Pancreas (tissue), 10 donors: ENCODE data around the gene ETHE1. TPM values are rescaled to one million over a fixed set of nuclear protein-coding genes. Genes with fewer than 3 reads are reported as not detected.
A peak's percentile ranks its signal among the peaks of the same experiment; 100 is the strongest.

Experiments used
- ATAC-seq, 4 donors: fragments of 200-7000 bp; cut with Tn5 transposase; one replicate each; pipeline versions ENCODE4 v1.8.0 to v1.9.1; 2020; ENCODE audit warnings: mild to moderate bottlenecking in 4 of 4, moderate library complexity in 4 of 4
- DNase-seq, 6 donors: peaks; one replicate each; pipeline ENCODE4 v3.0.0-alpha.2; 2020
- FAIRE-seq: peaks from 2 replicates; lab custom pipeline; 2012; peaks lifted over from hg19 to GRCh38; lab: Jason Lieb, UNC
- H3K27ac ChIP-seq, 4 donors: fragments of 200-600 bp; sonication (generic); 1 replicate in 3 of 4; 2 replicates in 1 of 4; pipeline versions ENCODE4 v1.5.0 to v1.8.0; 2020
- H3K27me3 ChIP-seq, 4 donors: fragments of 200-600 bp; one replicate each; pipeline ENCODE4 v1.8.0; 2021
- H3K36me3 ChIP-seq, 3 donors: fragments of 200-600 bp; sonication (generic) in 1 of 3; one replicate each; pipeline versions ENCODE4 v1.5.0 to v1.8.0; 2020 to 2021
- H3K4me1 ChIP-seq, 3 donors: fragments of 200-600 bp; one replicate each; pipeline ENCODE4 v1.8.0; 2021
- H3K4me3 ChIP-seq, 4 donors: fragments of 200-600 bp; sonication (generic) in 2 of 4; one replicate each; pipeline versions ENCODE4 v1.5.0 to v1.8.0; 2020 to 2021
- H3K9me3 ChIP-seq, 4 donors: fragments of 200-600 bp; one replicate each; pipeline ENCODE4 v1.8.0; 2021
- WGBS, 2 donors: extraction: QIAGEN DNeasy Blood & Tissue Kit; methylation state at CpG; one replicate each; pipeline ENCODE4 v1.1.7; 2013; 5-methylcytosine and 5-hydroxymethylcytosine counted together
- intact Hi-C, 3 donors: fragments of 100-400 bp; cut with DNase I; formaldehyde crosslinking; loops; one replicate each; pipeline versions ENCODE4 v1.11.1 to v1.14.2; 2022
- polyA plus RNA-seq, 2 donors: library from polyadenylated mRNA; stranded (reverse); fragments of 200-250 nt; gene quantifications; one replicate each; pipeline ENCODE4 v1.2.3, GENCODE V29; 2013
- total RNA-seq, 6 donors: library from RNA; stranded (reverse); fragmentation: NEBNext Ultra II Directional in 4 of 6; extraction: Animal tissue kit (Norgen Biotek cat#: 25700) in 4 of 6; gene quantifications; one replicate each; pipeline versions ENCODE4 v1.2.1 to v1.2.4, GENCODE V29; 2021 to 2023
- TF ChIP-seq, protein P1 (sequence below), 4 donors: fragments of 200-600 bp; sonication (generic) in 3 of 4; IDR thresholded peaks; one replicate each; pipeline versions ENCODE4 v1.5.0 to v1.8.0; 2021; ENCODE audit warnings: antibody characterized with exemption in 4 of 4
- donor health status: healthy with polysubstance abuse.
- donor health status: DM: no; HTN: no; CAD: no; lungs with moderate emphysema.
- donor health status: DM: no; HTN: no; CAD: no.
- donor health status: control.
- donor health status: control.
- donor health status: Bipolar disorder and iron deficiency.
- donor health status: DM: yes; HTN: yes; CAD: no.
- donor health status: DM: no; HTN: no; CAD: no.
- donor health status: DM: no; HTN: no; CAD: no.
- donor health status: DM: yes; HTN: yes; CAD: no.

ETHE1 gene
- total and polyA plus RNA-seq, 8 donors = 8.7 to 21.3 (median 15.9) TPM

DNA sequence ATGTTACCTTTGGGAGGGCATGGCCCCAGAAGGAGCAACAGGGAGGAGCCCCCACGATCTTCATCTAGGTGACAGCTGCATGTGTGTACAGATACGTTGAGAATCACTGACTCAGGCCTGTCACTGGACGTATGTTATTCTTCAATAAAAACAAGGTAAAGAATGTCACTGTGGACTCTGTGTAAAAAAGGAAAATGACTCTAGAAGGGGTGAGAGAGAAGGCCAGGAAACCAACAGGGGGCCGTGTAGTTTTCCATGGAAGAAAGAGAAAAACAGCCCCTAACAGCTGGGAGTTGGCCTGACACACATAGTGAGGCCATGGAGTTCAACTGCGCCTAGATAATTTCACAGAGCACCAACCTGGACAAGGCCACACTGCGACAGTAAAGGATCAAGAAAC lies 59.7 kb downstream of the ETHE1 start:
- TF ChIP-seq, protein P1, sequence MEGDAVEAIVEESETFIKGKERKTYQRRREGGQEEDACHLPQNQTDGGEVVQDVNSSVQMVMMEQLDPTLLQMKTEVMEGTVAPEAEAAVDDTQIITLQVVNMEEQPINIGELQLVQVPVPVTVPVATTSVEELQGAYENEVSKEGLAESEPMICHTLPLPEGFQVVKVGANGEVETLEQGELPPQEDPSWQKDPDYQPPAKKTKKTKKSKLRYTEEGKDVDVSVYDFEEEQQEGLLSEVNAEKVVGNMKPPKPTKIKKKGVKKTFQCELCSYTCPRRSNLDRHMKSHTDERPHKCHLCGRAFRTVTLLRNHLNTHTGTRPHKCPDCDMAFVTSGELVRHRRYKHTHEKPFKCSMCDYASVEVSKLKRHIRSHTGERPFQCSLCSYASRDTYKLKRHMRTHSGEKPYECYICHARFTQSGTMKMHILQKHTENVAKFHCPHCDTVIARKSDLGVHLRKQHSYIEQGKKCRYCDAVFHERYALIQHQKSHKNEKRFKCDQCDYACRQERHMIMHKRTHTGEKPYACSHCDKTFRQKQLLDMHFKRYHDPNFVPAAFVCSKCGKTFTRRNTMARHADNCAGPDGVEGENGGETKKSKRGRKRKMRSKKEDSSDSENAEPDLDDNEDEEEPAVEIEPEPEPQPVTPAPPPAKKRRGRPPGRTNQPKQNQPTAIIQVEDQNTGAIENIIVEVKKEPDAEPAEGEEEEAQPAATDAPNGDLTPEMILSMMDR (IDR thresholded peaks at IDR 0.05) = no peak
- H3K4me3 ChIP-seq = no peak overlapping the region
- no peak overlapping the region for H3K27ac ChIP-seq
- DNase-seq (no peak), FAIRE-seq (no peak), ATAC-seq (no peak)
- no peaks in the 10 kb centered on the region for H3K36me3 ChIP-seq
- H3K27me3 ChIP-seq = no peaks in the 10 kb centered on the region
- H3K4me1 ChIP-seq = peaks cover 0 to 3% (median 0%) of the 10 kb centered on the region in 3 donors
- no peaks in the 10 kb centered on the region for H3K9me3 ChIP-seq
- intact Hi-C loops = no loop called here
- WGBS, 2 donors = 75 to 88% methylated on average over 6 of the region's 6 CpGs

DNA sequence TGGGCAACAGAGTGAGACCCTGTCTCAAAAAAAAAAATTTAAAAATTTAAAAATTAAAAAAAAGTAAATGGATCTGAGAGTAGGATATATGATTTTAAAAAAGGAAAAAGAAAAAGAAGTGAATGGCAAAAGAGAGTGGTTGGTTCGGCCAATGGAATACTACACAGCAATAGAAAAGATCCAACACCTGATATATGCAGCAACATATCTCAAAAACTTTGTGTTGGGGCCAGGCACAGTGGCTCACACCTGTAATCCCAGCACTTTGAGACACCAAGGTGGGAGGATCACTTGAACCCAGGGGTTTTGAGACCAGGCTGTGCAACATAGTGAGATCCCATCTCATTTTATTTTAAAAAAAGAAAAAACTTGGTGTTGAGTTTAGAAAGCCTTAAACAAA lies 60.2 kb downstream of the ETHE1 start:
- intact Hi-C loops = no loop called here
- Histone ChIP-seq H3K9me3 (no peaks in the 10 kb centered on the region), H3K27ac (no peak overlapping the region), H3K27me3 (no peaks in the 10 kb centered on the region), H3K4me1 (peaks cover 0 to 3% (median 0%) of the 10 kb centered on the region in 3 donors), H3K36me3 (no peaks in the 10 kb centered on the region), H3K4me3 (no peak overlapping the region)
- FAIRE-seq (no peak), DNase-seq (no peak), ATAC-seq (no peak)
- TF ChIP-seq, protein P1 (IDR thresholded peaks at IDR 0.05) = no peak
- WGBS, 2 donors = 86 to 96% methylated on average over 1 of the region's 1 CpG

DNA sequence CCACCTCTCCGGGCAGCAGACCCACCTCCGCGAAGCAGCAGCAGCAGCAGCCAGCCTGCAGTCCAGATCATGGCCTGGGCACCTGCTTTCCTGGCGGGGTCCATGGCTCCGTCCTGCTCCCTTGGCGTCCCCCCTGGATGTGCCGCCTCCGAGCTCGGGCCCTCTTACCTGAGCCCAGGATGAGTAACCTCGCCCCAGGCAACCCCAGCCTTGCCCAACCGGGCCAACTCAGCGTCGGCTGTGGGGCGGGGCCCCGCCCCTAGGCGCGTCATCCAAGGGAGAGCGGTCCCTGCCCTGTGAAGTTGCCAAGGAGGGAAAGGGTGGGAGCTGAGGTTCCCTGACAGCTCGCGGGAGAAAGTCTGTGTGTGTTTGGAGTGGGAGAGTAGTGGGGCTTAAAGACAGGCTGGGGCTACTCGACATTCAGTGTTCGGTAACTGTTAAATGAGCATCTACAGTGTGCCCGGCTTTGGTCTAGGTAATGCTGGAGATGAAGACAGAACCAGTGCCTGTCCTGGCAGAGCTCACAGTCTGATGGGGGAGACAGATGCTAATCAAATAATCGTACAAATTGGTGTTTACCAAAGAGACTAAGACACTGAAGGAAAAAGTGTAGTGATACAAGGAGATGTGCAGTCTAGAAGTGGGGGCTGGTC lies 61.4 kb downstream of the ETHE1 start, which contains the start of gene LYPD3:
Gene LYPD3, minus strand, starts transcription at position 141 of the 653 bp plus-strand sequence. Its CDS starts 37 bp downstream, at position 104.
- DNase-seq (peak in 3 of 6 donors; percentile 22 to 72 (median 59)), FAIRE-seq (no peak), ATAC-seq (no peak)
- 24 to 32% methylated on average over 24 of the region's 24 CpGs for WGBS, 2 donors
- intact Hi-C loops = no loop called here
- Histone ChIP-seq H3K4me1 (peaks cover 0 to 3% (median 0%) of the 10 kb centered on the region in 3 donors), H3K4me3 (peak within 1 kb of the TSS in 1 of 4 donors; percentile 69), H3K36me3 (no peaks in the 10 kb centered on the region), H3K9me3 (no peaks in the 10 kb centered on the region), H3K27me3 (no peaks in the 10 kb centered on the region), H3K27ac (no peak within 1 kb of the TSS)
- TF ChIP-seq, protein P1 (IDR thresholded peaks at IDR 0.05) = no peak

DNA sequence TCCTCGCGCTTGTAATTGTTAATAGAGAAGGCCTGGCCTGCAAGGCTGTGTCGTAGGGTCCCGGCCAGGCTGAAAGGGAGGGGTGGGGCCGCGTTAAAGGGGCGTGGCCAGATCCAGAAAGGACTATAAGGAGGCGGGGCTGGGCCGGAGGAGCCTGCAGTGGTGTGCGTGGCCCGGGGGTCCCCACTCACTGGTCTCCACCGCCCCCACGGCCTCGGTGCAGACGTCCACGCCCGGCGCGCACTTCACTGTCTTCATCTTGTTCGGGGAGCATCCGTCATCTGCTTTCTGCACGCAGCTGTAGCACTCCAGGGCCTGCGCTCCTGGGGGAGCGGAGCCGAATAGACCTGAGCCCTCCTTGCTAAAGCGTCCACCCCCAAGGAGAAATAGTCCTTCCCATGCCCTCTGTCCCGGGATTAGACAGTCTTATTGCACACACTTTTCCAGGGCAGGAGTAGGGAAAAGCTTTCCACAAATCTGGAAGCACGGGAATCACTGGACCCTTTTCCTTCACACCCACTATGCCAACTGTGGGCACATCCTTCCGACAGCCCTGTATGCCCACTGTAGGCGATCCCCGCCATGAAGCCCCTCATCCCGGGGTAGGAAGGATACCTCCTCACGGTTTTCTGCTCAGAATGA lies 62.7 kb downstream of the ETHE1 start:
- no peaks in the 10 kb centered on the region for H3K27me3 ChIP-seq
- peaks cover 0 to 3% (median 0%) of the 10 kb centered on the region in 3 donors for H3K4me1 ChIP-seq
- 14 to 15% methylated on average over 32 to 33 of the region's 33 CpGs for WGBS, 2 donors
- peak; percentile 38 to 66 (median 58) for ATAC-seq
- no peak for FAIRE-seq
- intact Hi-C loops = no loop called here
- no peaks in the 10 kb centered on the region for H3K36me3 ChIP-seq
- TF ChIP-seq, protein P1 (IDR thresholded peaks at IDR 0.05) = no peak
- H3K4me3 ChIP-seq = peak overlapping the region; percentile 39 to 69 (median 48)
- peak; percentile 48 to 84 (median 72) for DNase-seq
- peak overlapping the region; percentile 26 to 62 (median 42) for H3K27ac ChIP-seq
- H3K9me3 ChIP-seq = no peaks in the 10 kb centered on the region
